Measurements from ENCODE around the gene CEMP1.
"Not testable (repeated sequence)": the region's sequence is repeated elsewhere in the genome, so short reads cannot be mapped to it uniquely, and the experiment has no call there.

DNA sequence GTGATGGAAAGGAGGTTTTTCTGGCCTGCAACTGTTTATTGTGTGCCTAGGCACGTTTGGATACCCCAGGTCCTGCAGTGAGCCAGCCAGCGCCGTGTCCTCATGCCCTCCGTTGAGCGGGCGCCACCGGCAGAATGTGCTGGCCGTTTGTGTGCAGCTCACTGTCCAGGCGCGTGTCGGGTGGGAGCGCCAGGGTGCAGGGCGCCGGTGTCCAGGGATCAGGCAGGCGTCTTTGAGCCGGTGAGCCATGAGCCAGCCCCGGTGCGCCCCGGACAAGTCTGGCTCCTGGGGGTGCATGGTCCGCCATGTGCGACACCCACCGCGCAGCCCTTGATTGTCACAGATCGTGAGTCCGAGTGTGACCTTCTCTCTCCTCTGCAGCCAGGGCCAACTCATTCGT is 45.8 kb upstream of the CEMP1 start:
- TF ChIP-seq, protein P1, sequence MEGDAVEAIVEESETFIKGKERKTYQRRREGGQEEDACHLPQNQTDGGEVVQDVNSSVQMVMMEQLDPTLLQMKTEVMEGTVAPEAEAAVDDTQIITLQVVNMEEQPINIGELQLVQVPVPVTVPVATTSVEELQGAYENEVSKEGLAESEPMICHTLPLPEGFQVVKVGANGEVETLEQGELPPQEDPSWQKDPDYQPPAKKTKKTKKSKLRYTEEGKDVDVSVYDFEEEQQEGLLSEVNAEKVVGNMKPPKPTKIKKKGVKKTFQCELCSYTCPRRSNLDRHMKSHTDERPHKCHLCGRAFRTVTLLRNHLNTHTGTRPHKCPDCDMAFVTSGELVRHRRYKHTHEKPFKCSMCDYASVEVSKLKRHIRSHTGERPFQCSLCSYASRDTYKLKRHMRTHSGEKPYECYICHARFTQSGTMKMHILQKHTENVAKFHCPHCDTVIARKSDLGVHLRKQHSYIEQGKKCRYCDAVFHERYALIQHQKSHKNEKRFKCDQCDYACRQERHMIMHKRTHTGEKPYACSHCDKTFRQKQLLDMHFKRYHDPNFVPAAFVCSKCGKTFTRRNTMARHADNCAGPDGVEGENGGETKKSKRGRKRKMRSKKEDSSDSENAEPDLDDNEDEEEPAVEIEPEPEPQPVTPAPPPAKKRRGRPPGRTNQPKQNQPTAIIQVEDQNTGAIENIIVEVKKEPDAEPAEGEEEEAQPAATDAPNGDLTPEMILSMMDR (IDR thresholded peaks at IDR 0.05), result not testable (repeated sequence)
- not testable (repeated sequence) for TF ChIP-seq POLR2A (IDR thresholded peaks at IDR 0.05)

Measured in prostate gland (tissue), 2 donors.